ENCODE measurements around the gene PHLDA3. TPM values are rescaled to one million over a fixed set of nuclear protein-coding genes. Genes with fewer than 3 reads are reported as not detected.
A peak's percentile ranks its signal among the peaks of the same experiment; 100 is the strongest.

PHLDA3 gene
- total RNA-seq, 2 donors from 2014 or later: 13.1 to 21.2 TPM

DNA sequence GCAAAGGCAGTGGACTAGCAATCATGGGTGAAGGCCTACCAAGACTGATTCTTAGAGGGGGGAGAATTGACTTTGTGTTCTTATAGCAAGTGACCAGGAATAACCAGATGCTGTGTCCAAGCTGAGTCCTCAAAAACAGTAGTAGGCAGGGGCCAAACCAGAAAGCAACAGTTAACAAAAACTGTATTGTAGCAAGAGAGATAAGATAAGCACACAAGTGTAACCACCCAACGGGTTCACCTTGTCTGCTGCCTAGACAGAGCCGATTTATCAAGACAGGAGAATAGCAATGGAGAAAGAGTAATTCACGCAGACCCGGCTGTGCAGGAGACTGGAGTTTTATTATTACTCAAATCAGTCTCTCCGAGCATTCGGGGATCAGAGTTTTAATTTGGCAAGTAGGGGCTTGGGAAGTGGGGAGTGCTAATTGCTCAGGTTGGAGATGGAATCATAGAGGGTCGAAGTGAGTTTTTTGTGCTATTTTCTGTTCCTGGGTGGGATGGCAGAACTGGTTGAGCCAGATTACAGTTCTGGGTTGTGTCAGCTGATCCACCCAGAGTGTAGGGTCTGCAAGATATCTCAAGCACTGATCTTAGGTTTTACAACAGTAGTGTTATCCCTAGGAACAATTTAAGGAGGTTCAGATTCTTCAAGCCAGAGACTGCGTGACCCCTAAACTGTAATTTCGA lies 46.2 kb upstream of the PHLDA3 start:
- H3K27me3 ChIP-seq: no peaks in the 10 kb centered on the region
- H3K4me3 ChIP-seq: no peak overlapping the region
- no peaks in the 10 kb centered on the region for H3K4me1 ChIP-seq
- no peak overlapping the region for H3K27ac ChIP-seq
- intact Hi-C loops (cut with DNase I): no loop called here
- H3K9me3 ChIP-seq: no peaks in the 10 kb centered on the region
- H3K36me3 ChIP-seq: no peaks in the 10 kb centered on the region
- H3K9ac ChIP-seq (ENCODE audit: low read depth in 2 of 2, low read length in 2 of 2): no peak overlapping the region
- TF ChIP-seq, protein P1, sequence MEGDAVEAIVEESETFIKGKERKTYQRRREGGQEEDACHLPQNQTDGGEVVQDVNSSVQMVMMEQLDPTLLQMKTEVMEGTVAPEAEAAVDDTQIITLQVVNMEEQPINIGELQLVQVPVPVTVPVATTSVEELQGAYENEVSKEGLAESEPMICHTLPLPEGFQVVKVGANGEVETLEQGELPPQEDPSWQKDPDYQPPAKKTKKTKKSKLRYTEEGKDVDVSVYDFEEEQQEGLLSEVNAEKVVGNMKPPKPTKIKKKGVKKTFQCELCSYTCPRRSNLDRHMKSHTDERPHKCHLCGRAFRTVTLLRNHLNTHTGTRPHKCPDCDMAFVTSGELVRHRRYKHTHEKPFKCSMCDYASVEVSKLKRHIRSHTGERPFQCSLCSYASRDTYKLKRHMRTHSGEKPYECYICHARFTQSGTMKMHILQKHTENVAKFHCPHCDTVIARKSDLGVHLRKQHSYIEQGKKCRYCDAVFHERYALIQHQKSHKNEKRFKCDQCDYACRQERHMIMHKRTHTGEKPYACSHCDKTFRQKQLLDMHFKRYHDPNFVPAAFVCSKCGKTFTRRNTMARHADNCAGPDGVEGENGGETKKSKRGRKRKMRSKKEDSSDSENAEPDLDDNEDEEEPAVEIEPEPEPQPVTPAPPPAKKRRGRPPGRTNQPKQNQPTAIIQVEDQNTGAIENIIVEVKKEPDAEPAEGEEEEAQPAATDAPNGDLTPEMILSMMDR (IDR thresholded peaks at IDR 0.05): no peak
- no peak for DNase-seq

DNA sequence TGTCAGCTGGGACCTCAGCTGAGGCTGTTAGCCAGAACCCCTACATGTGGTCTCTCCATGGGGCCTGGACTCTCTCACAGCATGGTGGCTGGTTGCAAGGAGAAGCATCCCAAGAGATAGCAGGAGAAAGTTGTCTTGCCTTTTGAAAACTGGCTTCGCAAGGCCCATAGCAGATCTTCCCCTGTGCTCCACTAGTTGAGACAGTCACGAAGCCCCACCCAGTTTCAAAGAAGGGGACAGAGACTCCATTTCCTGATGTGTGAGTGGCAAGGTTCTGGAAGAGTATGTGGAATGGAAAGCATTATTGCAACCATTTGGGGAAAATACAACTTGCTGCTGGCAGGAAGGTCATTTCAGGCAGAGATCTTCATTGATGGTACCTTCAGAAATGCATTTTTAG lies 45.5 kb upstream of the PHLDA3 start:
- Histone ChIP-seq H3K27ac (no peak overlapping the region), H3K27me3 (no peaks in the 10 kb centered on the region)
- no peak for DNase-seq

DNA sequence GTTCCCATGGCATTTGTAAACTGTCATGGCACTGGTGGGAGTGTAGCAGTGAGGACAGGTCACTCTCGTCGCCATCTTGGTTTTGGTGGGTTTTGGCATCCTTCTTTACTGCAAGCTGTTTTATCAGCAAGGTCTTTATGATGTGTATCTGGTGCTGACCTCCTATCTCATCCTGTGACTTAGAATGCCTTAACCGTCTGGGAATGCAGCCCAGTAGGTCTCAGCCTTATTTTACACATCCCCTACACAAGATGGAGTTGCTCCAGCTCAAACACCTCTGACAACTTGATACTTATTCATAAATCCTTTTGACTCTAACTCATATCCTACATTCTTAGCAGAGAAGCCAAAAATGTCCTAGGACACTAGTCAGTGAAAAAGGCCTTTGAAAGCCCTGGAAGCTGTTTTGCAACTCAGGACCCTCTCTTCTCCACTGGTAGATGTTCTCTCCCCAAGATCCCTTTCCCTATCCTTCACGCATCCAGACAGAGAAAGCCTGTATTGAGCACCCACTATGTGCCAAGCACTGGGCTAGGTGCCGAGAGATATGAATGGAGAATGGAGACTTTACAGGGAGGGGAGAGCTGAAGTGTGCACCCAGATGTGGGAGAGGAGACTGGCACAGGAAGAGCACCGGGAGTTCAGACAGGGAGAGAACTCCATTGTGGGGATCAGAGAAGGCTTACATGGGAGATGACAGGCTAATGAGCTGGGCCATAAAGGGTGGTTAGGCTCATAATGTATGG lies 44.7 kb upstream of the PHLDA3 start:
- TF ChIP-seq, protein P1 (IDR thresholded peaks at IDR 0.05): no peak
- Histone ChIP-seq H3K27ac (no peak overlapping the region), H3K4me3 (no peak overlapping the region), H3K9ac (ENCODE audit: low read depth in 2 of 2, low read length in 2 of 2) (no peak overlapping the region), H3K4me1 (no peaks in the 10 kb centered on the region), H3K36me3 (no peaks in the 10 kb centered on the region), H3K27me3 (no peaks in the 10 kb centered on the region), H3K9me3 (no peaks in the 10 kb centered on the region)
- intact Hi-C loops (cut with DNase I): loop anchor here (5.0 kb wide), 1 partner anchor 71 kb away; no protein-coding TSS in a partner anchor
- DNase-seq: no peak

More for the DNA sequence above, 45.5 kb upstream of the PHLDA3 start:
- Histone ChIP-seq H3K4me1 (no peaks in the 10 kb centered on the region), H3K36me3 (no peaks in the 10 kb centered on the region), H3K4me3 (no peak overlapping the region), H3K9ac (ENCODE audit: low read depth in 2 of 2, low read length in 2 of 2) (no peak overlapping the region), H3K9me3 (no peaks in the 10 kb centered on the region)
- TF ChIP-seq, protein P1 (IDR thresholded peaks at IDR 0.05): no peak
- intact Hi-C loops (cut with DNase I): loop anchor here (5.0 kb wide), 1 partner anchor 72 kb away; no protein-coding TSS in a partner anchor

DNA sequence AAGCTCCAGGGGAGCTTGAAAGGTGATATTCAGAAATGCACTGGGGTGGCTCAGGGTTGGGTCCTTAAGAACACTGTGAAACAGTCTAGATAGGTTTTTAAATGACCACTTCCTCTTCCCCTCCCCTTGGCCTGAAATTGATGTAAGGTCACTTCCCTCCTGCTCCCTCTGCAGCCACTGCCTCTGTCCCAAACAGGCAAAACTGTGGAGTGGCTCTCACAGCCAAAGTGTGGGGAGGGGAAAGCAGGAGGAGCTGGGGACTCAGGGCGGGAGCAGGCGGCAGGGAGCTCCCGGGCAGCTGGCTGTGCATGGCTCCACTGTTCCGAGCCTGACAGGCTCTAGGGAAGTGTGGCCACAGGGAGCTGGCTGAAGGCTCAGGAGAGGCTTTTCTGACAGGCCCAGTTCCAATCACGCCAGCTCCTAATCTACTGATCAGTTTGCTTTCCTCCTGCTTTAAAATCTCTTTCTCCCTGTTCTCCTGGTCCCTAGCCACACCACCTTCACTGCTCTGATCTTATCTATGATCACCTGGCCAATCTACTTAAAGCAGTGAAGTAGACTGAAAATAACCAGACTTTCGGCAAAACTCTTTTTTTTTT lies 43.1 kb upstream of the PHLDA3 start:
- Histone ChIP-seq H3K4me3 (no peak overlapping the region), H3K9ac (ENCODE audit: low read depth in 2 of 2, low read length in 2 of 2) (peak overlapping the region in 1 of 2 donors; percentile 55), H3K4me1 (no peaks in the 10 kb centered on the region), H3K27ac (peak overlapping the region; percentile 49), H3K9me3 (no peaks in the 10 kb centered on the region), H3K27me3 (no peaks in the 10 kb centered on the region), H3K36me3 (no peaks in the 10 kb centered on the region)
- DNase-seq: peak; percentile 47
- intact Hi-C loops (cut with DNase I): loop anchor here (1.0 to 5.0 kb wide), 2 partner anchors 30 to 70 kb away; no protein-coding TSS in a partner anchor
- TF ChIP-seq, protein P1 (IDR thresholded peaks at IDR 0.05): no peak

DNA sequence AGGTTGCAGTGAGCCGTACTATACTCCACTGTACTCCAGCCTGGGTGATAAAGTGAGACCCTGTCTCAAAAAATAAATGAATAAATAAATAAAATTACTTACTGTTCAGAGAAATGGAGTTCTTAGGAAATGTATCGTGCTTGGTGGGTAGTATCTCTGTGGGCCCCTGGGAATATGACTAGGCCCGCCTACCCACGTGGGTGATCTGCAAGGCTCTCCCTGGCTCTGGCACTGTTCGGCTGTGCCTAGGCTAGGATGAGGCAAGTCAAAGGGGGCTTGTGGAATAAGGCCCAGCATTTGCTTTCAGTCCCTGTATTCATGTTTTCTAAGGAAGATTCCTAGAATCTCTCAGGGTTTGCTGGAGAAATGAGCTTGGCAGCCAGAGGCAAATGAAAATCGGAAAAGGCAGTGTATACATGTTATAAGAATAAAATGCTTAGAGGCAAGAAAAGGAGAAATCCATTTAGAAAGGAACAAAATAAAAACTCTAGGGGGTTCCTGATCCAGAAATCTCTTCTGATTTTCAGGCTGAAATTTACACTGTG lies 42.5 kb upstream of the PHLDA3 start:
- intact Hi-C loops (cut with DNase I): loop anchor here (5.0 kb wide), 1 partner anchor 69 kb away; no protein-coding TSS in a partner anchor
- Histone ChIP-seq H3K4me1 (no peaks in the 10 kb centered on the region), H3K4me3 (no peak overlapping the region), H3K27ac (peak overlapping the region; percentile 49), H3K27me3 (no peaks in the 10 kb centered on the region), H3K9ac (ENCODE audit: low read depth in 2 of 2, low read length in 2 of 2) (peak overlapping the region in 1 of 2 donors; percentile 55), H3K36me3 (no peaks in the 10 kb centered on the region), H3K9me3 (no peaks in the 10 kb centered on the region)
- no peak for DNase-seq
- TF ChIP-seq, protein P1 (IDR thresholded peaks at IDR 0.05): no peak
